ENCODE results near the gene SLCO2A1.

DNA sequence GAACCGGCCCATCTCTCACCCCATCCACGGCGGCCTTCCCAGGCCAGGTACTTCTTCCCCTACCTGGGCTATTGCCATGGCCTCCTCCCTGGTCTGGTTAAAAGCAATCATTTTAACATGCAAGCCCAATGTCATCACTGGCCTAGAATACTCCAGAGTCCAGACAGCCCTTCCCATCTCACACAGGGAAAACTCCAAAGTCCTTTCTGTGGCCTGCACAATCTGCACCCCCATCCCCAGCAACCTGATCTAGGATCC is 45.8 kb upstream of the SLCO2A1 start:
- TF ChIP-seq, protein P1, sequence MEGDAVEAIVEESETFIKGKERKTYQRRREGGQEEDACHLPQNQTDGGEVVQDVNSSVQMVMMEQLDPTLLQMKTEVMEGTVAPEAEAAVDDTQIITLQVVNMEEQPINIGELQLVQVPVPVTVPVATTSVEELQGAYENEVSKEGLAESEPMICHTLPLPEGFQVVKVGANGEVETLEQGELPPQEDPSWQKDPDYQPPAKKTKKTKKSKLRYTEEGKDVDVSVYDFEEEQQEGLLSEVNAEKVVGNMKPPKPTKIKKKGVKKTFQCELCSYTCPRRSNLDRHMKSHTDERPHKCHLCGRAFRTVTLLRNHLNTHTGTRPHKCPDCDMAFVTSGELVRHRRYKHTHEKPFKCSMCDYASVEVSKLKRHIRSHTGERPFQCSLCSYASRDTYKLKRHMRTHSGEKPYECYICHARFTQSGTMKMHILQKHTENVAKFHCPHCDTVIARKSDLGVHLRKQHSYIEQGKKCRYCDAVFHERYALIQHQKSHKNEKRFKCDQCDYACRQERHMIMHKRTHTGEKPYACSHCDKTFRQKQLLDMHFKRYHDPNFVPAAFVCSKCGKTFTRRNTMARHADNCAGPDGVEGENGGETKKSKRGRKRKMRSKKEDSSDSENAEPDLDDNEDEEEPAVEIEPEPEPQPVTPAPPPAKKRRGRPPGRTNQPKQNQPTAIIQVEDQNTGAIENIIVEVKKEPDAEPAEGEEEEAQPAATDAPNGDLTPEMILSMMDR (IDR thresholded peaks at IDR 0.05; ENCODE audit: low read length) = no peak
- TF ChIP-seq EZH2 (optimal IDR thresholded peaks at IDR 0.05; ENCODE audit: low read depth, low read length) (no peak), EZH2phosphoT487 (IDR thresholded peaks at IDR 0.05; ENCODE audit: low read length) (no peak)

Measured in MM.1S (cell line).